Natural killer cell (primary cell): ENCODE results near the gene RTP2. TPM values are rescaled to one million over a fixed set of nuclear protein-coding genes. Genes with fewer than 3 reads are reported as not detected.

Experiments
- ATAC-seq, 3 donors: fragments of 150-1000 bp in 2 of 3; fragments of 200-7000 bp in 1 of 3; cut with Tn5 transposase; 1 replicate in 1 of 3; 2 replicates in 2 of 3; pipeline ENCODE4 v1.10.0; 2021; ENCODE audit warnings: mild to moderate bottlenecking in 2 of 3, moderate library complexity in 2 of 3
- DNase-seq, 2 donors: peaks; one replicate each; pipeline versions ENCODE4 v3.0.0 to v3.0.0-alpha.2; 2013 to 2021; ENCODE audit warnings: mixed read lengths in 1 of 2
- H3K27ac ChIP-seq: one replicate; pipeline ENCODE4 v1.5.1; 2013; ENCODE audit warnings: mild to moderate bottlenecking, low read length
- H3K27me3 ChIP-seq: one replicate; pipeline ENCODE4 v1.6.1; 2013; ENCODE audit warnings: low read length; ENCODE audit not compliant: control insufficient read depth, insufficient read depth
- H3K36me3 ChIP-seq: one replicate; pipeline ENCODE4 v1.6.1; 2013; ENCODE audit warnings: low read length; ENCODE audit not compliant: control insufficient read depth, insufficient read depth
- H3K4me1 ChIP-seq: one replicate; pipeline ENCODE4 v1.6.1; 2013; ENCODE audit warnings: low read length; ENCODE audit not compliant: control insufficient read depth, insufficient read depth
- H3K4me3 ChIP-seq: one replicate; pipeline ENCODE4 v1.5.1; 2013; ENCODE audit warnings: low read length
- H3K9me3 ChIP-seq: one replicate; pipeline ENCODE4 v1.6.1; 2013; ENCODE audit warnings: low read length; ENCODE audit not compliant: control insufficient read depth, insufficient read depth
- H3K27ac Mint-ChIP-seq, 2 donors: one replicate each; pipeline ENCODE4 v1.8.0; 2022; ENCODE audit warnings: mild to moderate bottlenecking in 2 of 2, mixed read lengths in 2 of 2, moderate library complexity in 1 of 2
- H3K27me3 Mint-ChIP-seq, 2 donors: one replicate each; pipeline ENCODE4 v1.8.0; 2022; ENCODE audit warnings: low read depth in 2 of 2, mixed read lengths in 2 of 2
- H3K36me3 Mint-ChIP-seq: one replicate; pipeline ENCODE4 v1.8.0; 2022; ENCODE audit warnings: mixed read lengths
- H3K4me1 Mint-ChIP-seq, 2 donors: one replicate each; pipeline ENCODE4 v1.8.0; 2022; ENCODE audit warnings: mixed read lengths in 2 of 2
- H3K4me3 Mint-ChIP-seq: one replicate; pipeline ENCODE4 v1.8.0; 2022; ENCODE audit warnings: mild to moderate bottlenecking, moderate library complexity, mixed read lengths
- H3K9me3 Mint-ChIP-seq, 2 donors: one replicate each; pipeline ENCODE4 v1.8.0; 2022; ENCODE audit warnings: mixed read lengths in 2 of 2
- CTCF ChIP-seq: fragments of 200-600 bp; IDR thresholded peaks from one replicate; pipeline ENCODE4 v1.8.0; 2022; ENCODE audit warnings: antibody characterized with exemption
- WGBS: methylation state at CpG from one replicate; pipeline ENCODE4 v1.1.7; 2013; ENCODE audit warnings: missing lambda C conversion rate; ENCODE audit not compliant: insufficient coverage; 5-methylcytosine and 5-hydroxymethylcytosine counted together
- intact Hi-C: fragments of 100-400 bp; cut with micrococcal nuclease; formaldehyde crosslinking; loops from one replicate; pipeline ENCODE4 v1.14.2; 2022
- total RNA-seq, 4 donors: library from RNA; stranded (reverse); fragments of 120-200 nt in 1 of 4; gene quantifications; one replicate each; pipeline versions ENCODE4 v1.2.3 to v1.2.4, GENCODE V29; 2013 to 2022

Gene RTP2
- total RNA-seq, 3 donors from 2014 or later (not counting 1 experiment from before 2014, with no cell fraction given), result not detected

- H3K36me3 ChIP-seq, result no peaks in the 10 kb centered on the region
- no peak overlapping the region for H3K4me3 Mint-ChIP-seq
- no peaks in the 10 kb centered on the region for H3K4me1 ChIP-seq
- H3K4me3 ChIP-seq, result no peak overlapping the region
- no peak overlapping the region for H3K27ac ChIP-seq
- peaks cover 2% of the 10 kb centered on the region for H3K27me3 ChIP-seq
- WGBS, result 53% methylated on average over 3 of the region's 4 CpGs
- ATAC-seq (no peak), DNase-seq (no peak)
- intact Hi-C loops, result no loop called here
- peaks cover 23 to 33% of the 10 kb centered on the region in 2 donors for H3K27me3 Mint-ChIP-seq
- no peaks in the 10 kb centered on the region for H3K4me1 Mint-ChIP-seq
- no peaks in the 10 kb centered on the region for H3K9me3 ChIP-seq
- H3K36me3 Mint-ChIP-seq, result no peaks in the 10 kb centered on the region
- H3K27ac Mint-ChIP-seq, result no peak overlapping the region
- TF ChIP-seq CTCF, result no peak
- H3K9me3 Mint-ChIP-seq, result no peaks in the 10 kb centered on the region
Observed at GRCh38 chr3:187696021-187696420, 6.3 kb downstream of the RTP2 start.

- peaks cover 25 to 33% of the 10 kb centered on the region in 2 donors for H3K27me3 Mint-ChIP-seq
- H3K4me1 Mint-ChIP-seq, result no peaks in the 10 kb centered on the region
- no peak overlapping the region for H3K27ac Mint-ChIP-seq
Observed at GRCh38 chr3:187695449-187695848, 6.9 kb downstream of the RTP2 start.

GRCh38 chr3:187694801-187695200 lies 7.6 kb downstream of the RTP2 start:
- peaks cover 3% of the 10 kb centered on the region for H3K27me3 ChIP-seq
- Mint-ChIP-seq H3K36me3 (no peaks in the 10 kb centered on the region), H3K4me3 (no peak overlapping the region), H3K9me3 (no peaks in the 10 kb centered on the region), H3K27me3 (peaks cover 24 to 33% of the 10 kb centered on the region in 2 donors), H3K4me1 (no peaks in the 10 kb centered on the region), H3K27ac (no peak overlapping the region)
- DNase-seq, result no peak
- no peak for ATAC-seq
- H3K27ac ChIP-seq, result no peak overlapping the region
- no peaks in the 10 kb centered on the region for H3K9me3 ChIP-seq
- H3K36me3 ChIP-seq, result no peaks in the 10 kb centered on the region
- TF ChIP-seq CTCF, result no peak
- no peaks in the 10 kb centered on the region for H3K4me1 ChIP-seq
- WGBS, result 95% methylated on average over 3 of the region's 3 CpGs
- no peak overlapping the region for H3K4me3 ChIP-seq
- intact Hi-C loops, result no loop called here

More at GRCh38 chr3:187695449-187695848, 6.9 kb downstream of the RTP2 start:
- 81% methylated on average over 4 of the region's 4 CpGs for WGBS
- Histone ChIP-seq H3K36me3 (no peaks in the 10 kb centered on the region), H3K27me3 (peaks cover 2% of the 10 kb centered on the region), H3K4me3 (no peak overlapping the region), H3K9me3 (no peaks in the 10 kb centered on the region), H3K4me1 (no peaks in the 10 kb centered on the region), H3K27ac (no peak overlapping the region)
- no peak for ATAC-seq
- intact Hi-C loops, result no loop called here
- Mint-ChIP-seq H3K4me3 (no peak overlapping the region), H3K36me3 (no peaks in the 10 kb centered on the region), H3K9me3 (no peaks in the 10 kb centered on the region)
- no peak for TF ChIP-seq CTCF
- DNase-seq, result no peak

- DNase-seq (no peak), ATAC-seq (no peak)
- TF ChIP-seq CTCF, result no peak
- Mint-ChIP-seq H3K4me3 (no peak overlapping the region), H3K27ac (no peak overlapping the region), H3K9me3 (no peaks in the 10 kb centered on the region), H3K36me3 (no peaks in the 10 kb centered on the region), H3K4me1 (no peaks in the 10 kb centered on the region), H3K27me3 (peaks cover 26 to 38% of the 10 kb centered on the region in 2 donors)
- no peaks in the 10 kb centered on the region for H3K9me3 ChIP-seq
- 80% methylated on average over 1 of the region's 1 CpG for WGBS
- no peak overlapping the region for H3K27ac ChIP-seq
- H3K36me3 ChIP-seq, result no peaks in the 10 kb centered on the region
- H3K4me3 ChIP-seq, result no peak overlapping the region
- H3K27me3 ChIP-seq, result peaks cover 9% of the 10 kb centered on the region
- no peaks in the 10 kb centered on the region for H3K4me1 ChIP-seq
- intact Hi-C loops, result no loop called here
Observed at GRCh38 chr3:187693431-187693830, 8.9 kb downstream of the RTP2 start.
